IgD-negative memory B cell (primary cell): ENCODE data around the gene NINJ1. TPM values are rescaled to one million over a fixed set of nuclear protein-coding genes. Genes with fewer than 3 reads are reported as not detected.

Experiments
- H3K27ac Mint-ChIP-seq, 3 donors: one replicate each; pipeline ENCODE4 v1.8.0; 2020 to 2022; ENCODE audit warnings: mild to moderate bottlenecking in 3 of 3, mixed read lengths in 3 of 3, moderate library complexity in 1 of 3
- H3K27me3 Mint-ChIP-seq: one replicate; pipeline ENCODE4 v1.8.0; 2021; ENCODE audit warnings: mixed read lengths
- H3K36me3 Mint-ChIP-seq: one replicate; pipeline ENCODE4 v1.8.0; 2020; ENCODE audit warnings: mild to moderate bottlenecking, mixed read lengths
- H3K4me1 Mint-ChIP-seq, 3 donors: one replicate each; pipeline ENCODE4 v1.8.0; 2020 to 2022; ENCODE audit warnings: mixed read lengths in 3 of 3, mild to moderate bottlenecking in 1 of 3
- H3K4me3 Mint-ChIP-seq, 4 donors: one replicate each; pipeline ENCODE4 v1.8.0; 2020 to 2022; ENCODE audit warnings: mild to moderate bottlenecking in 4 of 4, mixed read lengths in 4 of 4, moderate library complexity in 3 of 4
- H3K9me3 Mint-ChIP-seq, 3 donors: one replicate each; pipeline ENCODE4 v1.8.0; 2020 to 2021; ENCODE audit warnings: mixed read lengths in 3 of 3, mild to moderate bottlenecking in 1 of 3
- polyA plus RNA-seq: library from polyadenylated mRNA; unstranded; fragments of 300-500 nt; fragmentation: Illumina TruSeq; gene quantifications from one replicate; pipeline ENCODE4 v1.2.3, GENCODE V29; 2021

The NINJ1 gene
- polyA plus RNA-seq, 1 donor from 2014 or later: 8.3 TPM

GRCh38 chr9:93089481-93089991, 44.5 kb downstream of the NINJ1 start:
- H3K9me3 Mint-ChIP-seq: no peaks in the 10 kb centered on the region
- no peaks in the 10 kb centered on the region for H3K27me3 Mint-ChIP-seq
- H3K4me3 Mint-ChIP-seq: peak overlapping the region in 2 of 4 donors; percentile 22 to 39
- peaks cover 6% of the 10 kb centered on the region for H3K36me3 Mint-ChIP-seq
- peak overlapping the region in 2 of 3 donors; percentile 20 to 97 for H3K27ac Mint-ChIP-seq
- peaks cover 29 to 47% (median 44%) of the 10 kb centered on the region in 3 donors for H3K4me1 Mint-ChIP-seq

DNA sequence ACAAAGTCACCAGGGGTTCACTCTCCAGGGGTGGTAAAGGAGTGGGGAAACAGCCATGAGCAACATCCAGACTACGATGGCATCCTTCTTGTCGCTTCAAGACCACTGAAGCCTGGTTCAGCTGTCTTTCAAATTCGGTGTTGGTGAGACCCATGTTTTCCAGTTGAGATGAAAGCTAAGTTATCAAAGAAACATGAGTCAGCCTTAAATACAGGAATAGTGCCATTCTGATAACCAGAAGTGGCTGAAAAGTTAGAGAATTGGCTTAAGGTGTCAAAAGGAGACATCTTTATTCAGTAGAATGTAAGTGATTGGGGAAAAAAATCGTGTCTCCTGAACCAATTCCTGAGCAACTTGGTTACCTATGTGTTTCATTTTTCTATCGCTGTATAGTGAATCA, 45.0 kb downstream of the NINJ1 start:
- H3K27me3 Mint-ChIP-seq: no peaks in the 10 kb centered on the region
- H3K4me3 Mint-ChIP-seq: no peak overlapping the region
- H3K36me3 Mint-ChIP-seq: peaks cover 6% of the 10 kb centered on the region
- no peaks in the 10 kb centered on the region for H3K9me3 Mint-ChIP-seq
- H3K27ac Mint-ChIP-seq: peak overlapping the region in 1 of 3 donors; percentile 43
- H3K4me1 Mint-ChIP-seq: peaks cover 24 to 43% (median 40%) of the 10 kb centered on the region in 3 donors

DNA sequence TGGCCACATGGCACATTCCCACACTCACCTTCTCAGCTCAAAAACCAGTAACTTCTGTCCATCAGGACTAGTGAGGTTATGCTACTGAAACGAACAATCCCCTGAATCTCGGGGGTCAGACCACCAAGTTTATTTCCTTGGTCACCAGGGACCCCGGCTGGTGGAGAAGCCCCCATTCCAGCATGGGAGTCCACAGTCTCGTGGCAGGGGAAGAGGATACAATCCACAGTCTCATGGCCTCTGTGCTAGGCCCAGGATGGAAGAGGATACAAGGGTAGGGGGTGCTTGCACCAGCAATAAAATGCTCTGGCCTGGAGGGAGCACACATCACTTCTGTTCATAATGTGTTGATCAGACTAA, 45.4 kb downstream of the NINJ1 start:
- Mint-ChIP-seq H3K27ac (peak overlapping the region in 1 of 3 donors; percentile 43), H3K4me1 (peaks cover 20 to 39% (median 39%) of the 10 kb centered on the region in 3 donors), H3K9me3 (peaks cover 0 to under 1% (median 0%) of the 10 kb centered on the region in 3 donors), H3K27me3 (no peaks in the 10 kb centered on the region), H3K4me3 (no peak overlapping the region), H3K36me3 (peaks cover 7% of the 10 kb centered on the region)

DNA sequence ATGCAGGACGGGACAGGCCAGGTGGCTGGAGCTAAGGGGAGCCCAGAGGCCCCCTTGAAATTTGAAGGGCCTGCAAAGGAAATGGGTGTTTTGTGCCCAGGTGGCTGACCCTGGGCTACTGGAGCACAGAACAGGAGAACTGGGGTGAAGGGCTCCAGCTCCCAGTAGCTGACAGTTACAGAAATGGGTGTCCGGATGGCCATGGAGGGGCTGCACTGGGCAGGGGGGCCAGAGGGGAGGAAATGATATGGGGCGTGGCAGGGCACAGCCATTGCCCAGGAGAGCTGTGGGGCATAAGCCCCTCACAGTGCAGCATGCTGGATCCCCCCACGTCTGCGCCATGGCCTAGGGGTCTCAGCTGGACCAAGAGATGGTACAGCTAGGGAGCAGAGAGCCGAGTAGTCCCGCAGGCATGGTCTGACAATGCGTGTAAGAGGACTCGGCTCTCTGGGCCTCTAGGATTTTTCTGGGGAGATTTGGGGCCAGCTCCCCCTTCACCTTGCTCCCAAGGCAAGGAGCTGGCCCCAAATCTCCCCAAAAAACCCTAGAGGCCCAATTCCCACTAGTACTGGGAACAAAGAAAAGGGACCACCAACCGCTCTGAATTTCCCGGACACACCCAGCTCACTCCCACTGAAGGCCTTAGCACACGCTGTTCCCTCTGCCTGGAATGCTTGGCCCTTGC, 45.9 kb downstream of the NINJ1 start:
- Mint-ChIP-seq H3K4me3 (no peak overlapping the region), H3K4me1 (peaks cover 15 to 37% (median 34%) of the 10 kb centered on the region in 3 donors), H3K27me3 (no peaks in the 10 kb centered on the region), H3K9me3 (peaks cover 0 to 1% (median 0%) of the 10 kb centered on the region in 3 donors), H3K36me3 (peaks cover 8% of the 10 kb centered on the region), H3K27ac (peak overlapping the region in 2 of 3 donors; percentile 42 to 43)

DNA sequence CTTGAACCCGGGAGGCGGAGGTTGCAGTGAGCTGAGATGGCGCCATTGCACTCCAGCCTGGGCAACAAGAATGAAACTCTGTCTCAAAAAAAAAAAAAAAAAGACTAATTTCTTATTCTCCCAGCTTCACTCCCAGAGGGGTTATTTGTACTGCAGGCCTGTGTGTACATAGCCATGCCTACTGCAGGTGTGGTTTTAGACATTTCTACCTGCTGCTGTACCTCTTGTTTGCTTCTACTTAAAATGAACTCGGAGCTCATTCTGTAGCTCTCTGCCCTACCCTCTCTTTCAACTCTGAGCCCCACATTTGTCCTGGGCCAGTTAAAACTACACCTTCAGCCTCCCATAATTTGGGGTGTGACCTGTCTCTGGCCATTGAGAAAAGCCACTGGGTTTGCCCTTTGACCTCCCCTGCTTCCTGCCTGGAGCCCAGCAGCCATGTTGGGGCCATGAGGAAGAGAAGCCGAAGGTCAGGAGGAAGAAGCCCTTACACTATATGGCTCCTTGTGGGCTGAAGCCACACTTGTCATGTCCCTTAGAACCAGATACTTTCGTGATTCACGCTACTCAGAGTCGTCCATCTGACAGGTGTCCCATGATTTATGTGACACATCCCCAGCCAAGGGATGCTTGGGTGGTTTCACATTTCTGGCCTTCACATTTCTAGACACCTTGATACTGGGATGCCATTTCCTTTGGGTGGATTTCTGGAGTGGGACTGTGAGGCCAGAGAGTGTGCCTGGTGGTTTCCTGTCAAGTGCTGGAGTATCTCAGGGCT, 47.4 kb downstream of the NINJ1 start:
- H3K27ac Mint-ChIP-seq: no peak overlapping the region
- peaks cover 8% of the 10 kb centered on the region for H3K36me3 Mint-ChIP-seq
- peaks cover 3 to 23% (median 21%) of the 10 kb centered on the region in 3 donors for H3K4me1 Mint-ChIP-seq
- no peaks in the 10 kb centered on the region for H3K27me3 Mint-ChIP-seq
- no peak overlapping the region for H3K4me3 Mint-ChIP-seq
- peaks cover 0 to 1% (median 0%) of the 10 kb centered on the region in 3 donors for H3K9me3 Mint-ChIP-seq

- H3K9me3 Mint-ChIP-seq: peaks cover 0 to 1% (median 0%) of the 10 kb centered on the region in 3 donors
- no peaks in the 10 kb centered on the region for H3K27me3 Mint-ChIP-seq
- H3K27ac Mint-ChIP-seq: peak overlapping the region in 1 of 3 donors; percentile 46
- peaks cover 4 to 15% (median 12%) of the 10 kb centered on the region in 3 donors for H3K4me1 Mint-ChIP-seq
- peaks cover 8% of the 10 kb centered on the region for H3K36me3 Mint-ChIP-seq
- no peak overlapping the region for H3K4me3 Mint-ChIP-seq
Observed at GRCh38 chr9:93085676-93086075, 48.4 kb downstream of the NINJ1 start.

- Mint-ChIP-seq H3K9me3 (peaks cover 0 to 1% (median 0%) of the 10 kb centered on the region in 3 donors), H3K36me3 (peaks cover 8% of the 10 kb centered on the region), H3K4me3 (no peak overlapping the region), H3K27ac (no peak overlapping the region), H3K4me1 (peaks cover 2 to 8% (median 2%) of the 10 kb centered on the region in 3 donors), H3K27me3 (no peaks in the 10 kb centered on the region)
Observed at GRCh38 chr9:93084471-93084881, 49.6 kb downstream of the NINJ1 start.

DNA sequence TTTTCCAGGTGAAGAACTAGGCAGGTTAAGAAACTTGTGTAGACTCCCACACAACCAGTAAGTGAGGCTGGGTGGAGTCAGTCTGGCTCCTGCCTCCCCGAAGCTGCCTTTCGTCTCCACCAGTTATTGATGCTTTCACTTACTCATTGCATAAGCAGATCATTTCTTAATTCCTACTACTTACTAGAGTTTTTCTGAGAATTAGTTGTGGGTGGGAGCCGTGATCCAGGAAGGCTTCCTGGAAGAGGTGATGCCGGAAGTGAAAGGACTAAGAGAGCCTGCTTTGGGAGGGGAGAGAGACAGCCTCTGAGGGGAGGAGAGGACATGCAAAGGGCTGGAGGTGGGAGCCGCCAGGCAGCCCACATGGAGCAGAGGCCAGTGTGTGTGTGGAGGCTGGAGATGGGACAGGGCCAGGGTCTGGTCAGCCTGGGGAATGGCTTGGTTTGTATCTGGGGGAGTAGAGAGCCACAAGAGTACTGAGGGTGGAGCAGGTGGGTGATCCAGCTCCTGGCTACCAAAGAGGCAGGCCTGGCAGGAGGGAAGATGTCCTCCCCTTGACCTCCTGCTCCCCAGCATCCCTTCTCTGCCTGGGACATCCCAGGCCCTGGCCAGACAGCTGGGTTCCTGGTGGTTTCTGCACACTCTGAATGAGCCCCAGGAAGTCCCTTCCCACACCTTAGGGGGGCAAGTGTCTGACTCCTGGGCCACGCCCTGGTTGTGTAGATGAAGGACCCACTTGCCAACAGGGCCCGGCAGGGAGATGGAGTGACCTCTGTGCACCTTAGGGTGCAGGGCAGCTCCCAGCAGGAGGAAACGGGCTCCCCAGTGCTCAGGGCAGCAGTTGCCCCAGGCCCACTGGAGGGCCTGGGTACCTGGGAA, 50.2 kb downstream of the NINJ1 start:
- H3K36me3 Mint-ChIP-seq: peaks cover 8% of the 10 kb centered on the region
- H3K9me3 Mint-ChIP-seq: peaks cover 0 to 1% (median 0%) of the 10 kb centered on the region in 3 donors
- peaks cover 0 to 8% (median 2%) of the 10 kb centered on the region in 3 donors for H3K4me1 Mint-ChIP-seq
- H3K27ac Mint-ChIP-seq: peak overlapping the region in 2 of 3 donors; percentile 39 to 60
- H3K4me3 Mint-ChIP-seq: no peak overlapping the region
- no peaks in the 10 kb centered on the region for H3K27me3 Mint-ChIP-seq

GRCh38 chr9:93082841-93083411, 51.1 kb downstream of the NINJ1 start:
- Mint-ChIP-seq H3K4me3 (no peak overlapping the region), H3K9me3 (peaks cover 0 to 1% (median 0%) of the 10 kb centered on the region in 3 donors), H3K36me3 (peaks cover 8% of the 10 kb centered on the region), H3K27me3 (no peaks in the 10 kb centered on the region), H3K4me1 (peaks cover 0 to 8% (median 2%) of the 10 kb centered on the region in 3 donors), H3K27ac (no peak overlapping the region)

DNA sequence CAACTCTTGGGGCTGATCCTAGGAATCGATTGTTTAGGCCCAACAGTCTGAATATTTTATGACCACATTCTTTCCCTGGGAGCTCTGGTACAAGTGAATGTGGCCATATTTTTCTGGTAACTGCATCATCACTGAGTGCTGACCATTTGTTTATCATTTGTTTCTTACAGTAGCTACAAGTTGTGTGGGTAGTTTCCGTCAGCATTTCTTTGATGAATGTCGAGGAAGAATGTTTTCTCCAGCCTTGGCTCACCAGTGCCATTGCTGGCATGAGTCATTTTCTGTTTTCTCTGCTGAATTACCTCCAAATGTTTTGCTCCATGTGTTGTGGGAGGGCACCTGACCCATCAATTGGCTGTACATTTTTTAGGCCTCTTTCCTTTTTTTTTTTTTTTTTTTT, 52.1 kb downstream of the NINJ1 start:
- Mint-ChIP-seq H3K9me3 (peaks cover 0 to 1% (median 0%) of the 10 kb centered on the region in 3 donors), H3K27ac (no peak overlapping the region), H3K36me3 (peaks cover 11% of the 10 kb centered on the region), H3K4me3 (no peak overlapping the region), H3K27me3 (no peaks in the 10 kb centered on the region), H3K4me1 (peaks cover 0 to 8% (median 2%) of the 10 kb centered on the region in 3 donors)

DNA sequence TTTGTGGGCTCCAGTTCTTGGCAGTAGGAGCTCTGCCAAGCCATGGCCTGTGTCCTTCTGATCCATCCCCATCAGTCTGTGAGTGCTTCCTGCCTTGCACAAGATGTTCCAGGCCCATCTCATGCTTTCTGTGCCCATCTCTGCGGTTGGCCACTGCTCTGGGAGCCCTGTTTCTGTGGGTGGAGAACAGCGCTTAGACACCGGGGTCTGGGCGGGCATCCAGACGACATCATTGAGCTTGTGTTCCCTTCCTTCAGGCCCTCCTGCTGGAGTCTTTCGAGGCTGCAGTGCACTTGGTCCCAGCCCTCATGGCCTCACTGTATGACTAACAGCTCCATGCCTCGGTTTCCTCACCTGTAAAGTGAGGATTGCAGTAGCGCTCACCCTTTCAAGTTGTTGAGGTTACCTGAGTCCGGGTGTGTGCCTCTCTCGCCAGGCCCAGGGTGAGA, 52.9 kb downstream of the NINJ1 start:
- H3K4me1 Mint-ChIP-seq: peaks cover 0 to 6% (median 2%) of the 10 kb centered on the region in 3 donors
- no peak overlapping the region for H3K4me3 Mint-ChIP-seq
- H3K27ac Mint-ChIP-seq: no peak overlapping the region
- H3K27me3 Mint-ChIP-seq: no peaks in the 10 kb centered on the region
- peaks cover 0 to 1% (median 0%) of the 10 kb centered on the region in 3 donors for H3K9me3 Mint-ChIP-seq
- H3K36me3 Mint-ChIP-seq: peaks cover 11% of the 10 kb centered on the region

DNA sequence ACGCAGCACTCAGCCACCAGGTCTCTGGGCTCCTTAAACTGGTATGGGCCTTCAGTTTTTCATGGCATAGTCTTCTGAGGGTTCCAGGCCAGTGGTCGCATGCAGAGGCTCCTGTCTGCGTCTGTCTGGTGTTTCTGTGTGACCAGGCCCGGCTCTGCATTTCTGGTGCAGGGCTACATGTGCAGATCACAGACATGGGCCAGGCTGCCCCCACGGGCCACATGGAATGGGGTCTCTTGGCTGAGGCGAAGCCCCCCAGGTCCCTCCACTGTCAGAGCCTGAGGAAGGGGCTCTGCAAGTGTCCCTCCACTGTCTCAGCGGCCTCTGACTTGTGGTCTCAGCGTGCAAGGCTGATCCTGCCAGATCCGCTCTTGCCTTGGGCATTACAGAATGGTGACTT, 53.6 kb downstream of the NINJ1 start:
- Mint-ChIP-seq H3K4me3 (no peak overlapping the region), H3K36me3 (peaks cover 7% of the 10 kb centered on the region), H3K27ac (no peak overlapping the region)

GRCh38 chr9:93079371-93079770, 54.7 kb downstream of the NINJ1 start:
- Mint-ChIP-seq H3K4me3 (no peak overlapping the region), H3K9me3 (peaks cover 0 to 1% (median 0%) of the 10 kb centered on the region in 3 donors), H3K27me3 (no peaks in the 10 kb centered on the region), H3K27ac (peak overlapping the region in 1 of 3 donors; percentile 53), H3K36me3 (peaks cover 6% of the 10 kb centered on the region), H3K4me1 (peaks cover 5 to 10% (median 9%) of the 10 kb centered on the region in 3 donors)

More for the DNA sequence above, 53.6 kb downstream of the NINJ1 start:
- peaks cover 0 to 1% (median 0%) of the 10 kb centered on the region in 3 donors for H3K9me3 Mint-ChIP-seq
- H3K4me1 Mint-ChIP-seq: peaks cover 0 to 6% (median 2%) of the 10 kb centered on the region in 3 donors
- H3K27me3 Mint-ChIP-seq: no peaks in the 10 kb centered on the region

- Mint-ChIP-seq H3K4me3 (no peak overlapping the region), H3K9me3 (no peaks in the 10 kb centered on the region), H3K27me3 (no peaks in the 10 kb centered on the region), H3K4me1 (peaks cover 5 to 10% (median 5%) of the 10 kb centered on the region in 3 donors), H3K27ac (peak overlapping the region in 1 of 3 donors; percentile 23), H3K36me3 (peaks cover 3% of the 10 kb centered on the region)
Observed at GRCh38 chr9:93077811-93078210, 56.2 kb downstream of the NINJ1 start.
